ENCODE results near the gene CDT1.

CDT1 gene

GRCh38 chr16:88836791-88837190 lies 33.2 kb downstream of the CDT1 start:
- DNase-seq (ENCODE audit: low read depth in 2 of 2), result no peak

GRCh38 chr16:88837806-88838205 lies 34.2 kb downstream of the CDT1 start:
- DNase-seq (ENCODE audit: low read depth in 2 of 2), result no peak

DNA sequence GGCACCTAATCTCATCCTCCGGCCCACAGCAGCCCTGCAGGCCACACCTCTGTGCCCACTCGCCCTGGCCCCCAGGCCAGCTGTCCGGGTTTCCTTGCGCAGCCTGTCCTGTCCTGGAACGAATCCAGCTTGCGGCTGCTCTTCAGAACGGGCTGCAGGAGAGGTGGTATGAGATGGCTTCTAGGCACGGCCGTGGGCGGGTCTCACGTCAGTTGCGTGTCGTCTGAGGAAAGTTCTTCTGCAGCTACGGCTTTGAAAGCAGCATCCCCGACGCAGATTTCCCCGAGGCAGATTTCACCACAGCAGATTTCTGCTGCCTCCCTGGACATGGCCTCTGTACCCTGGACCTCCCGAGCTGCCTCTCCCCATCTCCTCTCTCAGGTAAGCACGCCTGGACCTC lies 35.0 kb downstream of the CDT1 start:
- DNase-seq (ENCODE audit: low read depth in 2 of 2), result no peak

GRCh38 chr16:88839026-88839529 lies 35.5 kb downstream of the CDT1 start:
- no peak for DNase-seq (ENCODE audit: low read depth in 2 of 2)

GRCh38 chr16:88839745-88840599 lies 36.4 kb downstream of the CDT1 start:
- no peak for DNase-seq (ENCODE audit: low read depth in 2 of 2)

GRCh38 chr16:88840600-88841215 lies 37.1 kb downstream of the CDT1 start:
- no peak for DNase-seq (ENCODE audit: low read depth in 2 of 2)

GRCh38 chr16:88841521-88842307 lies 38.1 kb downstream of the CDT1 start:
- DNase-seq (ENCODE audit: low read depth in 2 of 2), result no peak

DNA sequence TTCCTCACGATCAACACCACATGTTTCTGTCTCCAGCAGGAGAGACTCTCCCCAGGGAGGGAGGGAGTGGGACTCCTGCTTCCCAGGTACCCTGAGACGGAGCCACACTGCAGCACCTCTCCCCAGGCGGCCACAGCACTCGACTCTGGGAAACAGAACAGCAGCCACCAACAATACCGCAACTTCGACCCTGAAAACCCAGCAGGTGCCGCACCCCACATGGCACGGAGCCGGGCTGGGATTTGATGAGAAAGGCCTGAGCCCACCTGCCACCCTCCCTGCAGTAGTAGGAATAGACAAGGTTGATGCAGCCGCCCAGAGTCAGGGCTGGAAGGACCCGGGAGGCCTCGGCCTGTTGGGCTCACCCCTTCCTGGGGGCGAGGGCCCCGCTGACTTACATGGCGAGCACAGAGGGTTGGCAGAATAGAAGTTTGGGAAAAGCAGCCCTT lies 38.7 kb downstream of the CDT1 start:
- DNase-seq (ENCODE audit: low read depth in 2 of 2), result no peak

DNA sequence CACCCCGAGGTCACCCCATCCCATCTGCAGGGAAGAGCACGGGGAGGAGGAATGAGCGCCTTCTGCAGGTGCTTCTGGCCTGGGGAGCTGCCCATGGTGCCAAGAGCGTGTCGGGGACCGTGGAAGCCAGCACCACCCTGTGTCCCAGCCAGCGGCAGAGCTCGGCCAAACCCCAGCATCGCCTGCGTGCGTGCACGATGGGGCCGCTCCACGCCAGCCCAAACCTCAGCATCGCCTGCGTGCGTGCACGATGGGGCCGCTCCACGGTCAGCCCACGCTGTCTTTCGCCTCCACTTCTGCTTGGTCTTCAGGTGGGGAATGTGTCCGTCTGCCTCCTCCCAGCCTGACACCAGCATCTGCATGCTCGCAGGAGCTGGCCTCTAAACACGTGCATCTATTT lies 39.2 kb downstream of the CDT1 start:
- no peak for DNase-seq (ENCODE audit: low read depth in 2 of 2)

- DNase-seq (ENCODE audit: low read depth in 2 of 2), result no peak
Observed at GRCh38 chr16:88843256-88843655, 39.7 kb downstream of the CDT1 start.

DNA sequence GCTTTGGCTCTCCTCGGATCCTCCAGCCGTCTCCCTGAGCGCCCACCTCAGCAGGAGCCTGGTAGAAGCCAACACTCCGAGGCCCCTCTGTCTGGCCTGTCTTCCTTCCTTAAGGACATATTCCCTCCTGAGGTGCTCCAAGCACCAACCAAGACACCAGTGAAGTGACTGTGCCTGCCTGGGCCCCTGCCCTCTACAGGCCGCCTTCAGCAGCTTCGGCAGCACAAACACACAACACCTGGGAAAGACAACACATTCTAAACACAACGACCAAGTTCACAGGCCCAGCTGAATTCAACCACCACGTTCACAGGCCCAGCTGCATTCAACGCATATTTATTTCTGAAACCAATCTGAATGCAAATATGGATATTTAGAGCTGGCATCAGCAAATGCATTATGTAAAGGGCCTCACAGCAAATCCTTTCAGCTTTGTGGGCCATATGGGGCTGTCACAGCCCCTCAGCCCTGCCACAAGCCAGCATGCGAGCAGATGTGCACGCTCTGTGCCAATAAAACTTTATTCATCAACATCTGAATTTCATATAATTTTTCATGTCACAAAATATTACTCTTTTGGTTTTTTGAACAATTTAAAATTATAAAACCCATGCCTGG lies 40.9 kb downstream of the CDT1 start:
- no peak for DNase-seq (ENCODE audit: low read depth in 2 of 2)

DNA sequence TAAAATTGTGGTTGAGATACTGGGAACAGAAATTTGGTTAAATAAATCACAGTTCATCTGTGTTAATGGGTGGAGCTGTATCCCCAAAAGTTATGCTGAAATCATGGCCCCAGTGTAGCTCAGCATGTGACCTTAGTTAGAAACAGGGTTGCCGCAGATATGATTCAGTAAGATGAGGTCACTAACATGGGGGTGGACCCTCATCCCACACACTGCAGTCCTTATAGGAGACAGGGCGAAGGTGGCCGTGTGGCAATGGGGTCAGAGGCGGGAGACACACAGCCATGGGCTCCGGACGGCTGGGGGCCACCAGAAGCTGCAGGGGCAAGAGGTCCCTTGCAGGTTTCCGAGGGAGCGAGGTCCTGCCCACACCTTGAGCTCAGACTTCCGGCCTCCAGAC lies 42.5 kb downstream of the CDT1 start:
- no peak for DNase-seq (ENCODE audit: low read depth in 2 of 2)

- DNase-seq (ENCODE audit: low read depth in 2 of 2), result no peak
Observed at GRCh38 chr16:88847654-88848053, 44.1 kb downstream of the CDT1 start.

DNA sequence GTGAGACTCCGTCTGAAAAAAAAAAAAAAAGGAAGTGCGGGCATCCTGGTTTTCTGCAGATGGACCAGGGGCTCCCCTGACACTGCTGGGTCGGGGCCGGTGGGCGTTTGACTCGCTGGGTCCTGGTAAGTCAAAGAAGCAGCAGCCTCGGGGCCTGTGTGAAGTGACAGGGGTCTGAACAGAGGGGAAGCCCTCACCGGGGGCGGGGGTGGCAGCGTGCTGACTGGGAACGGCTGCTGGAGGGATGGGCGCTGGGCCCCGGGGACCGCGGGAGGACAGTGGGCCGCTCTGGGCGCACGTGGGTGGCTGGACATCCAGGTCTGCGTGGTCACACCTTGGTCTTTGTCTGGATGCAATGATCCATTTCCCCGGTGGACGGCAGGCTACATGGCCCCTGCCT lies 45.0 kb downstream of the CDT1 start:
- no peak for DNase-seq (ENCODE audit: low read depth in 2 of 2)

GRCh38 chr16:88850531-88851199 lies 47.1 kb downstream of the CDT1 start:
- DNase-seq (ENCODE audit: low read depth in 2 of 2), result no peak

- no peak for DNase-seq (ENCODE audit: low read depth in 2 of 2)
Observed at GRCh38 chr16:88851616-88852015, 48.0 kb downstream of the CDT1 start.

GRCh38 chr16:88853325-88853941 lies 49.8 kb downstream of the CDT1 start:
- DNase-seq (ENCODE audit: low read depth in 2 of 2), result no peak

DNA sequence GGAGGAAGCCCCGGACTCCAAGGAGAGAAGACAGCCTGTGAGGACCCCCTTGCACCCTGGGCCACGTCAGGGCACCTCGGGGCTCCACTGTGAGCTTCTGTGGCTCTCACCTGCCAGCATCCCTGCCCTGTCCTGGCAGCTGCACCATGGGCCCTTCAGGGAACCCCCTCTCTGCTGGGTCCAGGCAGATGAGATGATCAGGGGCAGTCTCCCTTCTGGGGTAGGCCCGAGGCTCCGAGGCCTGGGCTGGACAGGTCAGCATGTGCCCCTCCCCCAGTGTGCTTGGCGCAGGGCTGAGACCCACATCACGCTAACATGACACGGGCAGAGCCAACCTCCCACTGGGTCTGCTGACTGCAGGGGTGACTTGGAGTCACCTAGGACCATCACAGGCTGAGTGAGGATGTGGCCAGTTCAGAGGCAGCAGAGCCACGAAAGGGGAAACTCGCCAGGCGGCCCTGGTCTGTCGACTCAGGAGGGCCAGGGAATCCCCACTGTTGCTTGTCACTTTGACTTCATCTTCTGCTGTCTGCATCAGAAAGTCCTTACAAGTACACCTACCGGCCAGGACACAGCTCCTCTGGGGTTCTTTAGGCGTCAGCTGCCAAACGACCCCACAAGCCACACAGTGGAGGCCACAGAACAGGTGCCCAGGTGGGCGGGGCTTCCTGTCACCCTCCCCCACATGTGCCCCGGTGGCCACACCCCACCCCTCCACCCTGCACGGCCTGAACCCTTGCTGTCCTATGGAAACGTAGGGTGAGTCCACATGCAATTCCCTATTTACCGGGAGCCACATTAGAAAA lies 50.9 kb downstream of the CDT1 start:
- no peak for DNase-seq (ENCODE audit: low read depth in 2 of 2)

GRCh38 chr16:88855176-88855575 lies 51.6 kb downstream of the CDT1 start:
- DNase-seq (ENCODE audit: low read depth in 2 of 2), result no peak

DNA sequence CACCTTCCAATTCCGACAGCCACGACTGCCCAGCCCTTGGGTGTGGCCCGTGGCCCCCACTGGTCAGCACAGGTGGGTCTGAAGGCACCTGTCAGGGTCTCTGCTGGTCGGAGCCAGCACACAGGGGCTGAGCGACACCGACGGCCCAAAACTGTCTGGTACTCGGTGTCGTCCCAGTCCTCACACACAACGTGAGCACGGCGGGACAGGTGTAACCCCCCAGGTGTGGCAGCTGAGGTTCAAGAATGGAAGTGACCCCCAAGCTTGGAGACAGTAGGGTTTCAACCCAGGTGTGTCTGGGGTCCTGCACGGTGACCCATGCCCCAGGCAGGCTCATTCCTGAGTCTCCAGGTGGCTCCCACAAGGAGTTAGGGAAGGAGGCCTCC lies 52.1 kb downstream of the CDT1 start:
- no peak for DNase-seq (ENCODE audit: low read depth in 2 of 2)
